Stimulated activated effector memory CD8-positive, alpha-beta T cell treated with anti-CD3 and anti-CD28 coated beads, Interleukin-12 subunit alpha, Interleukin-12 subunit beta, amount 100 ng/mL, for 72 hours (primary cell): ENCODE results near the gene BAZ1B.
A peak's percentile ranks its signal among the peaks of the same experiment; 100 is the strongest.
"Not testable (repeated sequence)": the region's sequence is repeated elsewhere in the genome, so short reads cannot be mapped to it uniquely, and the experiment has no call there.

Experiments
- ATAC-seq: fragments of 150-1000 bp; cut with Tn5 transposase; 2 replicates; pipeline ENCODE4 v1.10.0; 2021
- DNase-seq, 2 donors: peaks; one replicate each; pipeline ENCODE4 v3.0.0; 2021 to 2022; ENCODE audit warnings: low spot score in 2 of 2
- H3K27ac Mint-ChIP-seq: one replicate; pipeline ENCODE4 v1.8.0; 2022; ENCODE audit warnings: mild to moderate bottlenecking, mixed read lengths
- H3K36me3 Mint-ChIP-seq: one replicate; pipeline ENCODE4 v1.8.0; 2022; ENCODE audit warnings: mild to moderate bottlenecking, mixed read lengths
- H3K4me1 Mint-ChIP-seq: one replicate; pipeline ENCODE4 v1.8.0; 2022; ENCODE audit warnings: mixed read lengths
- H3K4me3 Mint-ChIP-seq: one replicate; pipeline ENCODE4 v1.8.0; 2022; ENCODE audit warnings: mild to moderate bottlenecking, mixed read lengths
- H3K9me3 Mint-ChIP-seq: one replicate; pipeline ENCODE4 v1.8.0; 2022; ENCODE audit warnings: mixed read lengths

Gene BAZ1B

DNA sequence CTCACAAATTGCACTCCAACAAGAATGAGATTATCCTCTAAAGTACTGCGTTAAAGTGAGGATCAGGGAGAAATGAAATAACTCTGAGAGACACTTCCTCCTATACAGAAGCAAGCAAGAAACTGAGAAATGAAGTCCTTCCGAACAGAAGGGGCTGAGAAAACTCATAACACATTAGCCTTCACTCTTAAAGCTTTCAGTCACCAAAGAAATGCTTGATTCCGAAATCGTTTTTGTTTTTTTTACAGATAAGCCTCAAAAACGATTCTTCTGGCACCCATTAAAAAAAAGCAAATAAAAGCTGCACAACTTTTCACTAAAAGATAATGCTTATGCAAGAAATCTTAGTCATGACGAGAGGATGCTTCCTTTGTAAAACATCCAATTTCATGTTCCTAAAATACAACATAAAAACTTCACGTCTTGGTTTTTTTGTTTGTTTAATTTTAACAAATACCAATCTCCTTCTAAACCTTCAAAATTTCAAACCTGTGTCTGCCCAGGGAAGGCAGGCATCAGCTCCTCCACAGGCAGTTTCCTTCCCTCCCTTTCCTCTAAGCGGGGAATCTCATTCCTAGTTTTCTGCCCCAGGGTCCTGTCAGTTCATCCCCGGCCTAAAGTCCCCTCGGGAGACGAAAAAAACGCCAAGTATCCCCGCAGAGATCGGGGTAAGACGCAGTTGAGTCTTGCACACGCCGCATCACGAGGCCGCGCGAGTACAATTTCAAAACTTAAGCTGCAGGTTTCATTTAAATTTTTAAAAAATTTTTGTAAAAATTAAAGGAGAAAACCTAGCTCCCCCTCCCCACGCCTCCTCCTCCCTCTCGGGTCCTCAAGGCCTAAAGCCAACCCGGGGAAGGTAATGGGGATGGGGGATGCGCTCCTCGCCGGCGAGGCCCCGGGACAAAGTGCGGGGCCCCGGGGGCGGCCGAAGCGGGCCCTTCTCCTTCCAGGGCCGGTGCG is 1.1 kb downstream of the BAZ1B start:
- DNase-seq = no peak
- Mint-ChIP-seq H3K9me3 (no peaks in the 10 kb centered on the region), H3K4me3 (peak overlapping the region; percentile 82), H3K27ac (peak overlapping the region; percentile 91), H3K4me1 (peaks cover 63% of the 10 kb centered on the region), H3K36me3 (peaks cover 66% of the 10 kb centered on the region)
- ATAC-seq = no peak

DNA sequence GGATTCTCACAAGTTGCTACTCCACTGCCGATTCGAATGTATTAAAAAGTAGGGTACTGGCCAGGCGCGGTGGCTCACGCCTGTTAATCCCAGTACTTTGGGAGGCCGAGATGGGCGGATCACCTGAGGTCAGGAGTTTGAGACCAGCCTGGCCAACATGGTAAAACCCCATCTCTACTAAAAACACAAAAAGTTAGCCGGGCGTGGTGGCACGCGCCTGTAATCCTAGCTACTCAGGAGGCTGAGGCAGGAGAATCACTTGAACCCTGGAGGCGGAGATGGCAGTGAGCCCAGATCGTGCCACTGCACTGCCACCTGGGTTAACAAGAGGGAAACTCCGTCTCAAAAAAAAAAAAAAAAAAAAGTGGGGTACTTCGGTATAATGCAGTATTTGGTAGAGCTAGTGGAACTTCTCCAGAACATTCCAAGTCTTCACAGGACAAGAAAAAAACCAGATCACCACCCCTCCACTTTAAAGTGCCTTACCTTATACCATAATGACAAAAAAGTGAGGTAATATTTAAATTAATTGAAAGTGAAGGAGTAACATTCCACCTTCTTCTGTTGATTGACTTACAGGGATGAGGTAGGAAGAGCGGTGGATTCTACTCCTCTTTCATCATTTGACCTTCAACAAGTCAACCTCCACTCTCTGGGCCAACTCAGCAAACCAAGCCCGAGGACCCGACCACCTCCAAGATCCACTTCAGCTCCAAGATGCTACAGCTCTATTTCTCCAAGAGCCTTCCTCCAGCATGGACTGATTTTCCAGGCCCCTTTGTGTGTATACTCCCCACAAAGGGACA is 2.0 kb downstream of the BAZ1B start:
- H3K4me1 Mint-ChIP-seq = peaks cover 57% of the 10 kb centered on the region
- H3K27ac Mint-ChIP-seq = peak overlapping the region; percentile 91
- no peaks in the 10 kb centered on the region for H3K9me3 Mint-ChIP-seq
- H3K36me3 Mint-ChIP-seq = peaks cover 75% of the 10 kb centered on the region
- DNase-seq (peak in 1 of 2 donors; percentile 53), ATAC-seq (no peak)
- H3K4me3 Mint-ChIP-seq = peak overlapping the region; percentile 82

DNA sequence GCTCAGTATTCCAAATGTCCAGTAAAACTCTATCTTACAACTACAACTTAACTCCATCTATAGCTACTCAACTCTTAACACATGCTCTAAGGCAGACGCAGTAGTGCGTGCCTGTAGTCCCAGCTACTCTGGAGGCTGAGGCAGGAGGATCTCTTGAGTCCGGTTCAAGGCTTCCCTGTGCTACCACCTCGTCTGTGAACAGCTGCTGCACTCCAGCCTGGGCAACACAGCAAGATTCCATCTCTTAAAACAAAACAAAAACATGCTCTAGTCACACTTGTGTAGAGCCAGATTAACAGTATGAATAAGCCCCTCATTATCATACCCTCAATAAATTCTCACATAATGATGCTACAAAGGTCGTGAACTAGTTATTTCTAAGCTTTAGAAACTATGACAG is 3.6 kb downstream of the BAZ1B start:
- Mint-ChIP-seq H3K4me3 (peak overlapping the region; percentile 82), H3K36me3 (peaks cover 91% of the 10 kb centered on the region)

GRCh38 chr7:73517241-73517995 is 4.7 kb downstream of the BAZ1B start:
- Mint-ChIP-seq H3K27ac (peak overlapping the region; percentile 58), H3K9me3 (no peaks in the 10 kb centered on the region), H3K4me1 (peaks cover 58% of the 10 kb centered on the region), H3K36me3 (peaks cover 97% of the 10 kb centered on the region), H3K4me3 (no peak overlapping the region)
- ATAC-seq = no peak
- DNase-seq = no peak

More for the DNA sequence above, 3.6 kb downstream of the BAZ1B start:
- no peaks in the 10 kb centered on the region for H3K9me3 Mint-ChIP-seq
- peaks cover 58% of the 10 kb centered on the region for H3K4me1 Mint-ChIP-seq
- ATAC-seq = no peak
- DNase-seq = no peak
- peak overlapping the region; percentile 91 for H3K27ac Mint-ChIP-seq

DNA sequence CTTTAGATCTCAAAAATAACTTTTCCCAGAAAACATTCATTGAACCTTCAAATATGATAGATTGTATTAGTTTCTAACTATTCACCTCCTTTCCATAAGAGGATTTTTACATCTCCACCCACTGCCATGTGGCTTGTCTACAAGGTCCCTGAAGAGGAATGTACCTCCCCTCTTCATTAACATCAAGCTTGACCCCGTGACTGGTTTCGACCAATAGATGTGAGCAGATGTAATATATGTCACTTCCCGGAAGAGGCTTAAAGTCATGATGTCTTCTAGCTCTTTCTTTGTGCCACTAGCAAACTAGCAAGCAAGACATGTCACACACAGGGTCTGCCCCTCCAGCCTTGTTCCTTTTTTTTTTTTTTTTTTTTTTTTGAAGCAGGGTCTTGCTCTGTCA is 6.9 kb downstream of the BAZ1B start:
- ATAC-seq = peak; percentile 36
- no peaks in the 10 kb centered on the region for H3K9me3 Mint-ChIP-seq
- H3K27ac Mint-ChIP-seq = no peak overlapping the region
- H3K36me3 Mint-ChIP-seq = peaks cover 100% of the 10 kb centered on the region
- peaks cover 52% of the 10 kb centered on the region for H3K4me1 Mint-ChIP-seq
- DNase-seq = no peak
- no peak overlapping the region for H3K4me3 Mint-ChIP-seq

DNA sequence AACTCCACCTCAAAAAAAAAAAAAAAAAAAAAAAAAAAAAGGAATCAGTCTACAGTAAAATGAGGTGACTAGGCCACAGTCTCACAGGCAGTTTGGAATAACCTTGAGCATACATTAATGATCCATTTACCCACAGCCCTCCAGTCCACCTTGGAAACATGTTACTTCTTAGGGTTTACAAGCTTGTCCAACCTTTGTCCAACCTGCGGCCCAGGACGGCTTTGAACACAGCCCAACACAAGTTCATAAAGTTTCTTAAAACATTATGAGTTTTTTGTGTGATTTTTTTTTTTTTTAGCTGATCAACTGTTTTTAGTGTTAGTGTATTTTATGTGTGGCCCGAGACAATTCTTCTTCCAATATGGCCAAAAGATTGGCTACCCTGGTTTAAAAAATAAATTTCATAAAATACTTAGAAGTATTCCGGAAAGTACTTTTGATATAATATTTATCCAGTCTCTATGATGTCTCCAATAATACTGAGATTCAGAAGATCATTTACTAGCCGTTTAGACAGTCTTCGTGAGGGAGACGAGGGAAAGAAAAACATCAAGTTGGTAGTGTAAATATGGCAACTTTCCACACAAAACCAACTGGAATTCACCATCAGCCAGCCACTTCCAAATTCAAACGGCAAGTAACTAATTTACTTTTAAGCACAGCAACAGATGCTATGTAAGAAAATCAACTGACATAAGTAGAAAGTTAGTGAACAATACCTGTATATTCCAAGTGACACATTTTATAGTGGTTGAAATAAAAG is 9.9 kb downstream of the BAZ1B start:
- DNase-seq = no peak
- Mint-ChIP-seq H3K27ac (no peak overlapping the region), H3K9me3 (no peaks in the 10 kb centered on the region), H3K4me3 (no peak overlapping the region), H3K4me1 (peaks cover 26% of the 10 kb centered on the region), H3K36me3 (peaks cover 100% of the 10 kb centered on the region)
- no peak for ATAC-seq

DNA sequence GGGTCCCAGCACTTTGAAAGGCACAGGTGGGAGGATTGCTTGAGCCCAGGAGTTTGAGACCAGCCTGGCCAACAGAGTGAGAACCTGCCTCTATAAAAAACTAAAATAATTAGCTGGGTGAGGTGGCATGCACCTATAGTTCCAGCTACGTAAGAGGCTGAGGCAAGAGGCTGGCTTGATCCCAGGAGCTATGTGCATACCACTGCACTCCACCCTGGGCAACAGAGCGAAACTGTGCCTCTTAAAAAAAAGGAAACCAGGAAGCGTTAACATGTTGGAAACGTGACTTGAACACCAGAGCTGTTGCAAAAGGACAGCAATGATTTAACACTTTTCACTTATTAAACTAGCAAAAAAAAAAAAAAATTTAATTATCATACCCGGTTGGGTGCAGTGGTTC is 12.6 kb downstream of the BAZ1B start:
- Mint-ChIP-seq H3K4me3 (no peak overlapping the region), H3K27ac (no peak overlapping the region), H3K36me3 (peaks cover 100% of the 10 kb centered on the region), H3K4me1 (peaks cover 18% of the 10 kb centered on the region), H3K9me3 (no peaks in the 10 kb centered on the region)
- DNase-seq = no peak
- no peak for ATAC-seq

GRCh38 chr7:73507556-73507955 is 14.5 kb downstream of the BAZ1B start:
- ATAC-seq (no peak), DNase-seq (no peak)
- Mint-ChIP-seq H3K4me1 (peaks cover 6% of the 10 kb centered on the region), H3K4me3 (no peak overlapping the region), H3K9me3 (no peaks in the 10 kb centered on the region), H3K27ac (no peak overlapping the region), H3K36me3 (peaks cover 100% of the 10 kb centered on the region)

- H3K36me3 Mint-ChIP-seq = peaks cover 100% of the 10 kb centered on the region
- DNase-seq = no peak
- H3K27ac Mint-ChIP-seq = peak overlapping the region; percentile 38
- no peak overlapping the region for H3K4me3 Mint-ChIP-seq
- no peaks in the 10 kb centered on the region for H3K9me3 Mint-ChIP-seq
- peaks cover 8% of the 10 kb centered on the region for H3K4me1 Mint-ChIP-seq
- no peak for ATAC-seq
These were observed 17.2 kb downstream of the BAZ1B start for GRCh38 chr7:73504920-73505319.

GRCh38 chr7:73504017-73504416 is 18.1 kb downstream of the BAZ1B start:
- DNase-seq (no peak), ATAC-seq (no peak)
- Mint-ChIP-seq H3K36me3 (peaks cover 100% of the 10 kb centered on the region), H3K4me1 (peaks cover 8% of the 10 kb centered on the region), H3K27ac (no peak overlapping the region), H3K9me3 (no peaks in the 10 kb centered on the region), H3K4me3 (no peak overlapping the region)

DNA sequence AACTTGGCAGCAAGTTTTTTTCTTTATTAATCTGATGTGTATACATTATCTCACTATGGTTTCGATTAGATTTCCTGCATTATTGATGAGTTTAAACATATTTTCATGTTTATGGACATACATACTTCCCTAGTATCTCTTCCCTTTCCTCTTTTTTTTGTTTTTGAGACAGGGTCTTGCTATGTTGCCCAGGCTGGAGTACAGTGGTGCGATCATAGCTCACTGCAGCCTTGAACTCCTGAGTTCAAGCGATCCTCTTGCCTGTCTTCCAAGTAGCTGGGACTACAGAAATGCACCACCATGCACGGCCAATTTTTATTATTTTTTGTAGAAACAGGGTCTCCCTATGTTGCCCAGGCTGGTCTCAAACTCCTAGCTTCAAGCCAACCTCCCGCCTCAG is 18.9 kb downstream of the BAZ1B start:
- no peak overlapping the region for H3K27ac Mint-ChIP-seq
- H3K36me3 Mint-ChIP-seq = peaks cover 100% of the 10 kb centered on the region
- DNase-seq = no peak

DNA sequence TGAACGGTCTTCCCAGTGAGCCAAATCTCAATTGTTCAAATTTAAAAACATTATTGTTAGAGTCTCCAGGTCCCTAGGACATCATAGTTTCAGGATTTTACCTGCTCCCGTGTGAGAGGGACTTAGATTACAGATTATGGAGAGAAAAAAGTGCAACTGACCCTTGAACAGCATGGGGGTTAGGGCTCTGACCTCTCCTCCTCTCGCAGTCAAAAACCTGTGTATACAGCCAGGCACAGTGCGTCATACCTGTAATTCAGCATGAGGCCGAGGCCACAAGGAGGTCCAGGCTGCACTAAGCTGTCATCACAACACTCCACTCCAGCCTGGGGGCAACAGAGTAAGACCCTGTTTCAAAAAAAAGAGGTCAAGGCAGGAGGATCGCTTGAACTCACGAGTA is 25.5 kb downstream of the BAZ1B start:
- H3K36me3 Mint-ChIP-seq = peaks cover 100% of the 10 kb centered on the region
- H3K27ac Mint-ChIP-seq = peak overlapping the region; percentile 27
- DNase-seq = no peak
- H3K9me3 Mint-ChIP-seq = no peaks in the 10 kb centered on the region
- peaks cover 12% of the 10 kb centered on the region for H3K4me1 Mint-ChIP-seq
- no peak for ATAC-seq
- no peak overlapping the region for H3K4me3 Mint-ChIP-seq

More for the DNA sequence above, 18.9 kb downstream of the BAZ1B start:
- Mint-ChIP-seq H3K4me1 (peaks cover 8% of the 10 kb centered on the region), H3K9me3 (no peaks in the 10 kb centered on the region), H3K4me3 (no peak overlapping the region)
- ATAC-seq = no peak

DNA sequence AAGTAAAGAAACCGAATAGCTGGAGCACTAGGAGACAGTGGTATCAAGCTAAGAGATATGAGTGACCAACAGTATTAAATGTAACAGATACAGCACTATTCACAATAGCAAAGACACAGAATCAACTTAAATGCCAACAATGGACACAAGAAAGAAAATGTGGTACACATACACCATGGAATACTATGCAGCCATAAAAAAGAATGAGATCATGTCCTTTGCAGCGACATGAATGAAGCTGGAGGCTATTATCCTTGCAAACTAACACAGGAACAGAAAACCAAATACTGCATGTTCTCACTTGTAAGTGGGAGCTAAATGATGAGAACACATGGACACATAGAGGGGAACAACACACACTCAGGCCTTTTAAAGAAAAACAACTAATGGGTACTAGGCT is 26.6 kb downstream of the BAZ1B start:
- H3K4me3 Mint-ChIP-seq, H3K4me1 Mint-ChIP-seq, ATAC-seq, H3K27ac Mint-ChIP-seq, H3K9me3 Mint-ChIP-seq, DNase-seq: not testable (repeated sequence)
- peaks cover 100% of the 10 kb centered on the region for H3K36me3 Mint-ChIP-seq

- peaks cover 100% of the 10 kb centered on the region for H3K36me3 Mint-ChIP-seq
- no peaks in the 10 kb centered on the region for H3K9me3 Mint-ChIP-seq
- H3K4me1 Mint-ChIP-seq = peaks cover 7% of the 10 kb centered on the region
- DNase-seq (no peak), ATAC-seq (no peak)
- no peak overlapping the region for H3K4me3 Mint-ChIP-seq
- peak overlapping the region; percentile 23 for H3K27ac Mint-ChIP-seq
These were observed 32.1 kb downstream of the BAZ1B start for GRCh38 chr7:73489976-73490375.
